ENCODE data around the gene ASS1. TPM values are rescaled to one million over a fixed set of nuclear protein-coding genes. Genes with fewer than 3 reads are reported as not detected.

ASS1 gene
- total RNA-seq, 4 donors from 2014 or later, result 78.4 to 156 (median 105) TPM

DNA sequence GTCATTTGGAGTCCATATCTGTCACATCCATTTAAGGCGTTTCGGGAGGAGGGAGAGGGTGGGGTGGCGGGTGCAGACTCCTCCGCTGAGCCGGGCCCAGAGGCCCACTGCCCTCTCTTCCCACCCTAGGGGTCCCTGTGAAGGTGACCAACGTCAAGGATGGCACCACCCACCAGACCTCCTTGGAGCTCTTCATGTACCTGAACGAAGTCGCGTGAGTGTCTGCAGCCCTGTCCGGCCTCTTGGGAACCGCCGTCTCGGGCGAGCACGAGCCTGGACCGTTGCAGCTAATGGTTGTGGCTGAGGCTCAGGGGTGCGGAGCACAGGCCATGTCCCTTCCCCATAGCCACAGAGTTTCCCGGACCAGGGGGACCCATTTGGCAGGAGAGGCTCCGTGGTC, 34.8 kb downstream of the ASS1 start:
- Histone ChIP-seq H3K4me3 (no peak overlapping the region), H3K36me3 (no peaks in the 10 kb centered on the region), H3K9me3 (no peaks in the 10 kb centered on the region), H3K27me3 (no peaks in the 10 kb centered on the region), H3K4me1 (no peaks in the 10 kb centered on the region), H3K27ac (no peak overlapping the region)
- DNase-seq, result no peak
- intact Hi-C loops (cut with DNase I; ENCODE audit: low total_unique reads), result no loop called here
- TF ChIP-seq POLR2A (IDR thresholded peaks at IDR 0.05), result no peak
- TF ChIP-seq, protein P1, sequence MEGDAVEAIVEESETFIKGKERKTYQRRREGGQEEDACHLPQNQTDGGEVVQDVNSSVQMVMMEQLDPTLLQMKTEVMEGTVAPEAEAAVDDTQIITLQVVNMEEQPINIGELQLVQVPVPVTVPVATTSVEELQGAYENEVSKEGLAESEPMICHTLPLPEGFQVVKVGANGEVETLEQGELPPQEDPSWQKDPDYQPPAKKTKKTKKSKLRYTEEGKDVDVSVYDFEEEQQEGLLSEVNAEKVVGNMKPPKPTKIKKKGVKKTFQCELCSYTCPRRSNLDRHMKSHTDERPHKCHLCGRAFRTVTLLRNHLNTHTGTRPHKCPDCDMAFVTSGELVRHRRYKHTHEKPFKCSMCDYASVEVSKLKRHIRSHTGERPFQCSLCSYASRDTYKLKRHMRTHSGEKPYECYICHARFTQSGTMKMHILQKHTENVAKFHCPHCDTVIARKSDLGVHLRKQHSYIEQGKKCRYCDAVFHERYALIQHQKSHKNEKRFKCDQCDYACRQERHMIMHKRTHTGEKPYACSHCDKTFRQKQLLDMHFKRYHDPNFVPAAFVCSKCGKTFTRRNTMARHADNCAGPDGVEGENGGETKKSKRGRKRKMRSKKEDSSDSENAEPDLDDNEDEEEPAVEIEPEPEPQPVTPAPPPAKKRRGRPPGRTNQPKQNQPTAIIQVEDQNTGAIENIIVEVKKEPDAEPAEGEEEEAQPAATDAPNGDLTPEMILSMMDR (IDR thresholded peaks at IDR 0.05), result no peak

DNA sequence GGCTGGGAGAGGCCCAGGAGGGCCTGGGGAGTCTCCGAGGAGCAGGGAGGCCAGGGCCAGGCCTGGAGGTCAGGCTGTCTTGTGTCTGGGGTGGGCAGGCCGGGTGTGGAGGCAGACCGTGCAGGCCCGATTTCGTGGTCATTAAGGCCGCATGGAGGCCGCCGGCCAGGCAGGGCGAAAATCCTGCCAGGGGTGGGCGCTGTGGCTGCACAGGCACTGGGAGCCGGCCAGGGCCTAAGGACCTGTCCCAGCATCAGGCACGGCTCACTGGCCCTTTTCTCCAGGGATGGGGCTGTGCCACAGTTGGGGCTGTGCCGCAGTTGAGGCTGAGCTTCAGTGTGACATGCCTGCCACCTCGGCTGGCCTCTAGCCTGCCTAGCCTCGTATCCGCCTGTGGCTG, 35.9 kb downstream of the ASS1 start:
- no peaks in the 10 kb centered on the region for H3K27me3 ChIP-seq
- H3K27ac ChIP-seq, result no peak overlapping the region
- H3K9me3 ChIP-seq, result no peaks in the 10 kb centered on the region
- H3K4me1 ChIP-seq, result no peaks in the 10 kb centered on the region
- TF ChIP-seq, protein P1 (IDR thresholded peaks at IDR 0.05), result no peak
- TF ChIP-seq POLR2A (IDR thresholded peaks at IDR 0.05), result no peak
- intact Hi-C loops (cut with DNase I; ENCODE audit: low total_unique reads), result no loop called here
- H3K4me3 ChIP-seq, result no peak overlapping the region
- no peak for DNase-seq
- no peaks in the 10 kb centered on the region for H3K36me3 ChIP-seq

DNA sequence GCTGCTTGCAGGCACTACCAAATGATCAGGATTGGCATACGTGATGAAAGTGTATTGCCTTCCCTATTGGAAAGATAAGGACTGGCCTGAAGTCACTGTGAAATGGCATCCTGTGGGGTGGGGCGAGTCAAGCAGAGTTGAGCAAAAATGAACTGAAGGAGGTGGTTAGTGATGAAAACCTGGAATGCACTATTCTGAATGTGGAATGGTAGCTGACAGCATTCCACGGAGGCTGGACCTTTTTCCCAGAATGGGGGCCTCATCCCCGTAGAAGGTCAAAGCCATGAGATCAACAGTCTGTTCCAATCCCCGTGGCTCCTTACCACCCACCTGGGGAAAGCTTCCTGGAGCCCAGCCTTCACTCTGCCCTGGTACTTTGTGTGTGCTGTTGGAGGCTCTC, 37.7 kb downstream of the ASS1 start:
- Histone ChIP-seq H3K27ac (no peak overlapping the region), H3K9me3 (no peaks in the 10 kb centered on the region), H3K36me3 (no peaks in the 10 kb centered on the region), H3K27me3 (no peaks in the 10 kb centered on the region), H3K4me1 (no peaks in the 10 kb centered on the region), H3K4me3 (no peak overlapping the region)
- TF ChIP-seq POLR2A (IDR thresholded peaks at IDR 0.05), result no peak
- TF ChIP-seq, protein P1 (IDR thresholded peaks at IDR 0.05), result no peak
- DNase-seq, result no peak
- intact Hi-C loops (cut with DNase I; ENCODE audit: low total_unique reads), result no loop called here

DNA sequence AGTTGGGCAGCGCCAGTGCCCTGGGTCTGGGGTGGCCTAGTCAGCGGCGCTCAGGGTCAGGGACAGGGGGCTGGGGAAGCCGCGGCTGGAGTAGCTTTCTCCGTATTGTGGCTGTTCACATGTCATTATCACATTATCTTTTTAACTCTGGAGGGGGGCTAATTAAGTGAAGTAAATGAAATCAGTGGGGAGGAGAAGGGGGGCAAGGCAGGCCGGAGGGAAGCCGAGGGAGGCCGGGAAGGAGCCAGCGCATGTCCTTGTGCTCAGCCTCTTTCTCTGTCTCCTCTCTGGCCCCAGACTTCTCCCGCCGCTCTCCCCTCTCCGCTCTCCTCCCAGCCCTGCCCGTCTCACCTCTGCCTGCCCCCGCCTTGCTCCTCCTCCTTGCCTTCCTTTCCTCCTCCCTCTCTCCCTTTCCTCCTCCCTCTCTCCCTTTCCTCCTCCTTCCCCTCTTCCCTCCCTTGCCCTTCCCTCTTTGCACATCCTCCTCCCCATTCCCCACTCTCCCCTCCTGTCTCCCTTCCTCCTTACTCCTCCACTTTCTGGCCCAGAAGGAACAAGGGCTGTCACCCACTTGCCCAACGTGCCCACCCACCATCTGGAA, 38.7 kb downstream of the ASS1 start:
- Histone ChIP-seq H3K27me3 (no peaks in the 10 kb centered on the region), H3K27ac (no peak overlapping the region), H3K9me3 (no peaks in the 10 kb centered on the region), H3K4me1 (no peaks in the 10 kb centered on the region), H3K4me3 (no peak overlapping the region), H3K36me3 (no peaks in the 10 kb centered on the region)
- TF ChIP-seq, protein P1 (IDR thresholded peaks at IDR 0.05), result no peak
- no peak for TF ChIP-seq POLR2A (IDR thresholded peaks at IDR 0.05)
- DNase-seq, result no peak
- intact Hi-C loops (cut with DNase I; ENCODE audit: low total_unique reads), result no loop called here

GRCh38 chr9:130484362-130485072, 39.8 kb downstream of the ASS1 start:
- TF ChIP-seq POLR2A (IDR thresholded peaks at IDR 0.05), result no peak
- TF ChIP-seq, protein P1 (IDR thresholded peaks at IDR 0.05), result no peak
- DNase-seq, result no peak
- Histone ChIP-seq H3K27ac (no peak overlapping the region), H3K4me3 (no peak overlapping the region), H3K4me1 (no peaks in the 10 kb centered on the region), H3K27me3 (no peaks in the 10 kb centered on the region), H3K9me3 (no peaks in the 10 kb centered on the region), H3K36me3 (no peaks in the 10 kb centered on the region)
- intact Hi-C loops (cut with DNase I; ENCODE audit: low total_unique reads), result no loop called here

All from uterus (tissue), 4 donors.